ACHN (cell line): Measurements from ENCODE around the gene ZNF48.

Experiments
- DNase-seq: peaks from one replicate; pipeline ENCODE4 v3.0.0-alpha.2; 2015
- in situ Hi-C: cut with HindIII; loops from 2 replicates; pipeline ENCODE4 v1.10.0; 2017; ENCODE audit warnings: low sequenced_read_pairs, low pct_ligation_motif_present, low pct_unique_long_range_greater_than_20kb

The ZNF48 gene

GRCh38 chr16:30395155-30395991 lies at the start of gene ZNF48:
Gene ZNF48, plus strand, starts transcription at chr16:30395420. Its CDS starts 375 bp downstream, at chr16:30395795.
- in situ Hi-C loops: no loop called here
- peak; percentile 93 for DNase-seq

DNA sequence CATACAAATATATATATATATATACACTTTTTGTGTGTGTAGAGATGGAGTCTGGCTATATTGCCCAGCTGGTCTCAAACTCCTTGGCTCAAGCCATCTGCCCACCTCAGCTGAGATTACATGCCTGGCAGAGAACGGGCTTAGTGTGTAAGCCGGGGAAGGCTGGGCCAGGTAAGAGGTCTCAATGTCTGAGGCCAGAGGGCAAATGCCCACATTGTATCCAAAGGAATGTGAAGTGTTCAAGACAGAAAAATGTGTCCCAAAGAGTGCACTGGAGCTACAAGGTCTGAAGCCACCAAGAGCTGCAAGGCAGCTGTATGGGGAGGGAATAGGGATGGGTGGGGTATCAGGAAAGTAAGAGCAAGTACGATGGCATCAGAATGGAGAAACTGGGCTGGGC lies 48.9 kb upstream of the ZNF48 start:
- no peak for DNase-seq
- in situ Hi-C loops: no loop called here

DNA sequence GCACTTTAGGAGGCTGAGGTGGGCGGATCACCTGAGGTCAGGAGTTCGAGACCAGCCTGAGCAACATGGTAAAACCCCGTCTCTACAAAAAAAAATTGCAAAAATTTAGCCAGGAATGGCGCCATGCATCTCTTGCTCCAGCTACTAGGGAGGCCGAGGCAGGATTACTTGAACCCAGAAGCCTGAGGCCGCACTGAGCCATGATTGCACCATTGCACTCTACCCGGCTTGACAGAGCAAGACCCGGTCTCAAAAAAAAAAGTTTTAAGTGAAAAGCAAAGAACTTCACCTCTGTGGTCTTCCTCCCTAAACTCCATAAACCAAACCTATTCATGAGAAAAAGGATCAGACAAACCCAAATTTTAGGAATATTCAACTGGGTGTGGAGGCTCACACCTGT lies 47.1 kb upstream of the ZNF48 start:
- in situ Hi-C loops: no loop called here
- DNase-seq: no peak

- no peak for DNase-seq
- in situ Hi-C loops: no loop called here
Observed at GRCh38 chr16:30348929-30349328, 46.3 kb upstream of the ZNF48 start.

DNA sequence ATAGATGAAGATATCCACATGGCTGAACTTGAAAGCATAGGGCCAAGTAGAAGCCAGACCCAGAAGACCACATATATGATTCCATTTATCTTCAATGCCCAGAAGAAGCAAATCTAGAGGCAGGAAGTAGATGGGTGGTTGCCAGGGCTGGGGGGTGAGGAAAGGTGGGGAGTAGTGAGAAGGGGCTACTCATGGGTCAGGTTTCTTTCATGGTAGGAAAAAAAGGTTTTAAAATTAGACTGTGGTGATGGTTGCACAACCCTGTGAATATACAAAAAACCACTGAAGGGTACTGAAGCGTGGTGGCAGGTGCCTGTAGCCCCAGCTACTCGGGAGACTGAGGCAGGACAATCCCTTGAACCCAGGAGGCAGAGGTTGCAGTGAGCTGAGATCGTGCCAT lies 45.5 kb upstream of the ZNF48 start:
- no peak for DNase-seq
- in situ Hi-C loops: no loop called here

GRCh38 chr16:30350134-30350871 lies 44.9 kb upstream of the ZNF48 start:
- no peak for DNase-seq
- in situ Hi-C loops: no loop called here

- in situ Hi-C loops: no loop called here
- no peak for DNase-seq
Observed at GRCh38 chr16:30351001-30351441, 44.2 kb upstream of the ZNF48 start.

DNA sequence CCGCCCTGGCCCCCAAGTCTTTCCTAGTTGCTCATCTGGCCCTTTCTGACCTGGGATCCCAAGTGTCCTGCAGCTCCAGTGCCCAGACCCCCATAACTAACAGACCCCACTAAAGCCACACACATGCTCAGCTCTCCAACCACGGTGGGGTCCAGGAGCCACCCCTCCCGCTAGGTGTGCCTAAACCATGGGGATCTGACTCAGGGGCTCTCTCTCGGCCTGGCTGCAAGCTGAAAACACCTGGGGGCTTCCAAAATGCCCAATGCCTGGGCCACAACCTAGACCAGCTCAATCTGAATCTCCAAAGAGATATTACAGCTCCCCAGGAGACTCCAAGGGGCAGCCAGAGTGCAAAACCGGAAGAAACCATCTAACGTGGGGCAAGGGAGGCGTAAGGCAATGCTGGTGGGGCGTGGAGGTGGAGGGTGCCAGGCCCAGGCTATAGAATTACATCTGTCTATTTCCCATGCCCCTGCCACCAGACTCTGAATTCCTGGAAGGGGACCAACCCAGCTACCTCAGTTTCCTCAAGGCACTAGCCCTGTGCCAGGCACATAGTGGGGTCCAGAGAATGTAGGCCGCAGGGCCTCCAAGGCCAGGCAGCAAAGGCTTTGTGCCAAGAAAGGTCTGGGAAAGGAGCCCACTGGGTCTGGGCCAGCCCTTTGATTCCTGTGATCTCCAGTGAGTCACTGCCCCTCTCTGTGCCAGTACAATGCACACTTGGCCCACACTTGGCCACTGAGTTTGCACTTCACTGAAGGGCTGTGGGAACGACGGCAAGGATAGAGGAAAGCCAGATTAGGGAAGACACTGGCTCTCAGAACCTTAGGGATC lies 43.4 kb upstream of the ZNF48 start:
- in situ Hi-C loops: no loop called here
- peak; percentile 96 for DNase-seq

DNA sequence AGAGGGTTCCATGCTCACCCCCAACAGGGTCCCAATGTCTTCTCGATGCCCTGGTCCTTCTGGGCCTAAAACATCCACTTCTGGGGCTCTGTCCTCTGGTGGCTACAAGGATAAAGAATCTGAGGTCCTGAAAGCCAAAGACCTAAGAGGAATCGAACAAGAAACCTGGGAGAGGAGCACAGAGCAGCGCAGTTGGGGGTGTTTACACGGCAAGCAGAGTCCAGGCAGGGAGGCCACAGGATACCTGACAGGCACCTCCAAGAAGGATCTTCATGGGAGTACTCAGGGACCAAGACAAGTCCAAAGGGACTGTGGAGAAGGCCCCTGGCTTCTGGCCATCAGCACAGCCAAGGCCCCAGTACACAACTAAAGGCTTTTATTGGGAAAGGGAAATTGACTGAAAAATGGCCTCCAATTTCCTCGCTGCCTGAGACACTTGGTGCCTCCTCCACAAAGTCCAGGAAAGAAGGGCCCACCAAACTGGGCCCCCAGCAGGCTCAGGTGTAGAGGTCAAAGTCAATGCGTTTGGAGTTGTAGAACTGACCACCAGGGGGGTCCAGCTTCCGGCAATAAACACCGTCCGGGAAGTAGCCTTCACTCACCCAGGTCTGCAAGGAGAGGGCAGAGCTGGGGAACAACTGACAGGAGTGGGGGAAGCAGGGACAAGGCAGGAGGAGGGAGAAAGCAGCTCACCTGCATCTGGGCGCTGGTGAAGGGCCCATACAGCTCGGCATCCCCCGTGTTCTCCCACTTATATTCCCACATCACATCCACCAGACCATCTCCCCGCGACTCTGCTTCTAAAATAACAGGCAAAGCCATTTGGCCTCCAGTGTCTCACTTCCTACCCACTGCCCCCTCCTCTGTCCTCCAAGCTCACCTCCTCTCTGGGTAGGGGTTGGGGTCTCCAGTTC lies 42.5 kb upstream of the ZNF48 start:
- in situ Hi-C loops: no loop called here
- DNase-seq: no peak

DNA sequence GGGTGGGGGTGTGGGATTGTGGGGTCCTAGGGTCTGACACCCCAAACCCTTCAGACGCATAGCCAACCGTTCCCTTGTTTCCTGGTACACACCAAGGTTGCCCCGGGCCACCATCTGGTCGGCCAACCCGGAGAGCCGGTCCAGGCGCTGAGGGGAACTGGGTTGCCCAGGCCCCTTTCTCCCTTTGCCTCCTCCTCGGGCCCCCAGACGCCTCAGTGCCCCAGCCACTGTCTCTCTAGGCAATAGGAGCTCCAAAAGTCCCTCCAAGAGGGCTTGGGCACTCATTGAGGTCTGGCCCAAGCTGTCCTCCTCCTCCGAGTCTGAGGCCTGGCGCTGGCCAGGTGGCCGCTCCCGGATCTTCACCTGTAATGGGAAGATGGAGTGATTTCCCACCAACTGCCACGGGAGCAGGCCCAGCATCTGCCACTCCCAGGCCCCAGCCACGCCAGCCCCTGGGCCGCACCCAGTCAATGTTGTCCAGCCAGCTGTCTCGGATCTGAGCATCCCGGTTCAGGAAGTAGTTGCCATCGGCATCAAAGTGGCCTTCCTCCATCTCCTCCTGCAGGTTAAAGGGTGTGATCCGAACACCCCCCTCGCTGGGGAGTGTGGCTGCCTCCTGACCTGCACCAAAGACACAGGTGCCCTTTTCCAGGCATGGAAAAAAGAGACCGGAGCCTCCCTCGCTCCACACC lies 41.6 kb upstream of the ZNF48 start:
- in situ Hi-C loops: no loop called here
- no peak for DNase-seq

GRCh38 chr16:30354423-30355143 lies 40.6 kb upstream of the ZNF48 start:
- in situ Hi-C loops: no loop called here
- no peak for DNase-seq

DNA sequence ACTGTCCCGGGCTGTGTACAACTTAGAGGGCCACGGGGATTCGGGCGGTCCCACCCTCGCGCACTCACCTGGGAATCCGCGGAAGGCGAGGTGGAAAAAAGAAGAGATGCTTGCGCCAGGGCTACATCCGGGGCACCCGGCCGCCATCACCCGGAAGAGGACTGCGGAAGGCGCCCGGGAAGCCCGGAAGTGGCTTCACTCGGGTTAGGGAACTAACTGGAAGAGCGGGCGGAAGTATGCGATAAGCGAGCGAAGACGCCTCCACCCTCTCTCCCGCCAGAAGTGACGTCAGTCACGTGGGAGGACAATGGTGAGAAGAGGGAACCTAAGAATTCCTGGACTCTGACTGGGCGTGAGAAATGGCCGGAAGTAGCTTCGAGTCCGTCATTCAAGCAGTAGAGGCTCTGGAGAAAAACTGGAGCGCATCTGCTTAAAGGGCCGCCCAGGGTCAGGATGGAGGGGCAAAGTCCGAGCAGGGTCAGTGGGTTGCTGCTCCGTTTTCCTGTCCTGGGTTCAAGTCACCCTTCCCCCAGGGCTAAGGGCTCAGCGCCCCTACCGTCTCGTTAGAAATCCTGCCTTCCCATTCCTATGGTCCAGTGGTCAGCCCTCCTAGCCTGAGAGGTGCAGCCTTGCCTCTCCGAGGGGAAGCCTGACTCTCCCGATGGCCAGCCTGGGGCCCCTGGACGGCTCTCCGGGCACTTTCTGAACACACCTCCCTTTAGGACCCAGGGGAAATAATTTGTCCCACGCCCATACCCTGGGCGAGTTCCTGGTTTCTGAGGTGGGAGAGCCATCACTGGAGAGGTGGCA lies 39.9 kb upstream of the ZNF48 start, which contains the start of gene CD2BP2:
Gene CD2BP2, minus strand, starts transcription at position 165 of the 810 bp plus-strand sequence. CDS start 627 bp downstream, outside the sequence.
- DNase-seq: peak; percentile 100
- in situ Hi-C loops: no loop called here

GRCh38 chr16:30355954-30356308 lies 39.3 kb upstream of the ZNF48 start:
- in situ Hi-C loops: no loop called here

DNA sequence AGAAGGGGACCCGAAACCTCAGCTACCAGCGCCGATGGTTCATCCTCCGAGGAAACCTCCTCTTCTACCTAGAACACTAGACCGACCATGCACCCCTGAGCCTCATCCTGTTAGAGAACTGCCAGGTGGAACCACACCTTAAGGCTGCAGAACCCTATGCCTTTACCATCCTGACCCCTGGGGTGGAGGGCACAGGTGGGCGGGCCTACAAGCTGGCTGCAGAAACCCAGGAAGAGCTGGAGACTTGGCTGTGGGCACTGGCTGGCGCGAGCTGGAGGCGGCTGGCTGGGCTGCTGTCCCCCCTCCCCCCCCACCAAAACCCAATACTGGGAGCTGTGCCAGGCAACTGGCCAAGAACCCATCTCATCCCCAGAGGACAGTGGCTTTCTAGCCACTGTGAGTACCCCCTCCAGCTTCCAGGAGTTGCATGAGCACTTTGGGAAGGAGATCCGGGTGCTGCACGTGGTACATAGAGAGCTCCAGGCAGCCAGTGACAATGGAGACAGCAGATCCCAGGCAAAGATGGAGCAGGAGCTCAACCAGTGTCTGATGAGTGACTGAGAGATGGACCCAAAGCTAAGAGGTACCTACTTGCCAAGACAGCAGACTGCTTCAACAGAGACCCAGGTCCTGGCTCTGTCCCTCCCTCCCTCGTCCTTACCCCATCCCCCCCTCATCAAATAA lies 38.7 kb upstream of the ZNF48 start:
- no peak for DNase-seq
- in situ Hi-C loops: no loop called here

More at GRCh38 chr16:30355954-30356308, 39.3 kb upstream of the ZNF48 start:
- DNase-seq: no peak

- DNase-seq: no peak
- in situ Hi-C loops: no loop called here
Observed at GRCh38 chr16:30357085-30357714, 38.0 kb upstream of the ZNF48 start.
